Liver (tissue), 9 donors: Measurements from ENCODE around the gene TMEM164. TPM values are rescaled to one million over a fixed set of nuclear protein-coding genes. Genes with fewer than 3 reads are reported as not detected.
"Not testable (repeated sequence)": the region's sequence is repeated elsewhere in the genome, so short reads cannot be mapped to it uniquely, and the experiment has no call there.

ENCODE experiments used
- DNase-seq: peaks from one replicate; pipeline ENCODE4 v3.0.0-alpha.2; 2017; ENCODE audit warnings: low spot score
- H3K27ac ChIP-seq, 2 donors: one replicate each; pipeline ENCODE4 v1.7.0; 2013; ENCODE audit warnings: inconsistent platforms in 2 of 2, low read length in 2 of 2, control low read depth in 1 of 2, low read depth in 1 of 2, mild to moderate bottlenecking in 1 of 2
- H3K27me3 ChIP-seq, 4 donors: one replicate each; pipeline versions ENCODE4 v1.6.1 to v1.7.0; 2013; ENCODE audit warnings: low read length in 3 of 4, inconsistent platforms in 1 of 4, mild to moderate bottlenecking in 1 of 4, moderate library complexity in 1 of 4; ENCODE audit not compliant: control insufficient read depth in 4 of 4, insufficient read depth in 4 of 4
- H3K36me3 ChIP-seq, 4 donors: one replicate each; pipeline versions ENCODE4 v1.6.1 to v1.7.0; 2013; ENCODE audit warnings: low read length in 3 of 4, mild to moderate bottlenecking in 3 of 4, low read depth in 1 of 4, moderate library complexity in 1 of 4; ENCODE audit not compliant: control insufficient read depth in 4 of 4, insufficient read depth in 3 of 4
- H3K4me1 ChIP-seq, 4 donors: one replicate each; pipeline versions ENCODE4 v1.6.1 to v1.7.0; 2013; ENCODE audit warnings: low read length in 3 of 4, mild to moderate bottlenecking in 3 of 4, moderate library complexity in 1 of 4; ENCODE audit not compliant: control insufficient read depth in 4 of 4, insufficient read depth in 4 of 4
- H3K4me3 ChIP-seq, 3 donors: one replicate each; pipeline versions ENCODE4 v1.6.1 to v1.7.0; 2013; ENCODE audit warnings: low read length in 3 of 3, control low read depth in 1 of 3, low read depth in 1 of 3, mild to moderate bottlenecking in 1 of 3
- H3K9ac ChIP-seq, 2 donors: one replicate each; pipeline ENCODE4 v1.7.0; 2013; ENCODE audit warnings: low read length in 2 of 2, mild to moderate bottlenecking in 2 of 2, moderate library complexity in 2 of 2, control low read depth in 1 of 2, low read depth in 1 of 2
- H3K9me3 ChIP-seq, 4 donors: one replicate each; pipeline versions ENCODE4 v1.6.1 to v1.7.0; 2013; ENCODE audit warnings: low read length in 3 of 4; ENCODE audit not compliant: control insufficient read depth in 4 of 4
- ATF3 ChIP-seq: IDR thresholded peaks from 2 replicates; pipeline ENCODE4 v1.6.1; 2016; ENCODE audit warnings: antibody characterized with exemption
- CTCF ChIP-seq: fragments of 150-350 bp; IDR thresholded peaks from 2 replicates; pipeline ENCODE4 v1.5.1; 2017; ENCODE audit warnings: improper control_type of control experiment, low read depth, low read length; ENCODE audit not compliant: missing input control
- EGR1 ChIP-seq, 2 donors: IDR thresholded peaks; 2 replicates each; pipeline ENCODE4 v1.6.1; 2016 to 2018; ENCODE audit warnings: antibody characterized with exemption in 2 of 2, low read depth in 2 of 2
- FOXA1 ChIP-seq: IDR thresholded peaks from 2 replicates; pipeline ENCODE4 v1.6.1; 2016; ENCODE audit warnings: antibody characterized with exemption
- FOXA2 ChIP-seq: IDR thresholded peaks from 2 replicates; pipeline ENCODE4 v1.6.1; 2016; ENCODE audit warnings: antibody characterized with exemption
- GABPA ChIP-seq, 2 donors: IDR thresholded peaks in 1 of 2; conservative IDR thresholded peaks in 1 of 2; 2 replicates each; pipeline ENCODE4 v1.6.1; 2016; ENCODE audit warnings: antibody characterized with exemption in 2 of 2, mild to moderate bottlenecking in 1 of 2, moderate library complexity in 1 of 2
- MAX ChIP-seq: IDR thresholded peaks from 2 replicates; pipeline ENCODE4 v1.6.1; 2016; ENCODE audit warnings: antibody characterized with exemption
- RAD21 ChIP-seq, 2 donors: IDR thresholded peaks; 2 replicates each; pipeline ENCODE4 v1.6.1; 2016; ENCODE audit warnings: antibody characterized with exemption in 2 of 2, mild to moderate bottlenecking in 2 of 2
- REST ChIP-seq: IDR thresholded peaks from 2 replicates; pipeline ENCODE4 v1.6.1; 2016; ENCODE audit warnings: antibody characterized with exemption, mild to moderate bottlenecking
- RXRA ChIP-seq, 2 donors: IDR thresholded peaks; 2 replicates each; pipeline ENCODE4 v1.6.1; 2017 to 2018; ENCODE audit warnings: antibody characterized with exemption in 2 of 2, mild to moderate bottlenecking in 1 of 2
- SP1 ChIP-seq: IDR thresholded peaks from 2 replicates; pipeline ENCODE4 v1.6.1; 2018; ENCODE audit warnings: antibody characterized with exemption, mild to moderate bottlenecking
- TAF1 ChIP-seq: conservative IDR thresholded peaks from 2 replicates; pipeline ENCODE4 v1.6.1; 2016; ENCODE audit warnings: antibody characterized with exemption, mild to moderate bottlenecking
- YY1 ChIP-seq: IDR thresholded peaks from 2 replicates; pipeline ENCODE4 v1.6.1; 2016; ENCODE audit warnings: antibody characterized with exemption, mild to moderate bottlenecking
- ZBTB33 ChIP-seq: IDR thresholded peaks from 2 replicates; pipeline ENCODE4 v1.6.1; 2016; ENCODE audit warnings: antibody characterized with exemption
- WGBS: extraction: QIAGEN DNeasy Blood & Tissue Kit; methylation state at CpG from one replicate; pipeline ENCODE4 v1.1.7; 2013; 5-methylcytosine and 5-hydroxymethylcytosine counted together
- polyA plus RNA-seq, 2 donors: library from polyadenylated mRNA; stranded (reverse) in 1 of 2; unstranded in 1 of 2; fragments of 200-250 nt in 1 of 2; fragments of >200 nt in 1 of 2; fragmentation: Nextera tagmentation in 1 of 2; extraction: Ambion mirVana in 1 of 2; gene quantifications; one replicate each; pipeline versions ENCODE4 v1.2.1 to v1.2.3, GENCODE V29; 2013 to 2015
- total RNA-seq, 2 donors: library from RNA; depleted of rRNA; stranded (reverse); fragments of >200 nt; gene quantifications; one replicate each; pipeline ENCODE4 v1.2.3, GENCODE V29; 2014
- donor health status: healthy.
- donor health status: healthy.
- donor health status: healthy.
- donor health status: healthy.
- donor health status: healthy.

The TMEM164 gene
- total and polyA plus RNA-seq, 4 donors: 0.40 to 8.5 (median 2.9) TPM

GRCh38 chrX:109966246-109966645, 36.7 kb upstream of the TMEM164 start (continued):
- no peak for TF ChIP-seq REST
- TF ChIP-seq TAF1: no peak
- peak; percentile 60 for TF ChIP-seq YY1
- TF ChIP-seq EGR1 (IDR thresholded peaks at IDR 0.05; ENCODE audit: low read depth in 2 of 2): peak in 1 of 2 donors; percentile 67
- TF ChIP-seq ATF3: peak; percentile 92
- TF ChIP-seq RXRA (IDR thresholded peaks at IDR 0.05): peak; percentile 73 to 94
- peak in 1 of 2 donors; percentile 31 for TF ChIP-seq GABPA (IDR thresholded peaks at IDR 0.05 in 1 of 2, conservative IDR thresholded peaks at IDR 0.05 in 1 of 2)

GRCh38 chrX:109967156-109967555, 35.8 kb upstream of the TMEM164 start:
- no peak overlapping the region for H3K27ac ChIP-seq
- H3K36me3 ChIP-seq: no peaks in the 10 kb centered on the region
- H3K4me3 ChIP-seq: no peak overlapping the region
- H3K4me1 ChIP-seq: no peaks in the 10 kb centered on the region
- H3K9me3 ChIP-seq: peaks cover 0 to 2% (median 0%) of the 10 kb centered on the region in 4 donors
- TF ChIP-seq MAX (no peak), TAF1 (no peak), FOXA1 (no peak), CTCF (no peak), SP1 (no peak), RAD21 (IDR thresholded peaks at IDR 0.05) (no peak), FOXA2 (no peak), EGR1 (IDR thresholded peaks at IDR 0.05; ENCODE audit: low read depth in 2 of 2) (no peak), ZBTB33 (no peak), ATF3 (no peak)
- H3K9ac ChIP-seq: no peak overlapping the region
- peaks cover 0 to 3% (median 0%) of the 10 kb centered on the region in 4 donors for H3K27me3 ChIP-seq
- no peak for DNase-seq
- WGBS: 88% methylated on average over 3 of the region's 3 CpGs

- H3K4me1 ChIP-seq, H3K27ac ChIP-seq, DNase-seq, H3K36me3 ChIP-seq, H3K27me3 ChIP-seq, H3K9me3 ChIP-seq, H3K4me3 ChIP-seq, H3K9ac ChIP-seq: not testable (repeated sequence)
- WGBS: 97% methylated on average over 4 of the region's 4 CpGs
Observed at GRCh38 chrX:109970841-109971240, 32.1 kb upstream of the TMEM164 start.
